Midbrain (tissue), 1 donor: Measurements from ENCODE around the gene CNTNAP1.
A peak's percentile ranks its signal among the peaks of the same experiment; 100 is the strongest.
"Not testable (repeated sequence)": the region's sequence is repeated elsewhere in the genome, so short reads cannot be mapped to it uniquely, and the experiment has no call there.

Experiments
- DNase-seq: peaks from one replicate; lab custom pipeline; 2025; lab: John Stamatoyannopoulos, UW

The CNTNAP1 gene

DNA sequence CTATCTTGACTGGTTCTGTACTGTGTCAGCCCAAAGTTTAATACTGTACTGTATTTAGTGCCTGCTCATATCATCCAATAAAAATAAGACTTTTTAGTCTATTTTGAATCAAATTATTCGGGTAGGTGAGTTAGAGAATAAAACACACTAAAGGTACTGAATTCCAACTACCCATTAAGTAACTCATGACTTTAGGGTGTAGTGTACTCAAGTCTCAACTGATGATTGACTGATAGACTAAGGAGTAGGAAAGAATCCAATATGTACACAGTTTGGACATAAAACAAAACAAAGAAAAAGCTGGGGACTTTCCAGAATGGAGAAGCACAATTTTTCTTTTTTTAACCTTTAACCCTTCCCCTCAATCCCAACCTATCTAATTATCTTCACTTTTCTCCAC, 58.4 kb downstream of the CNTNAP1 start:
- no peak for DNase-seq

DNA sequence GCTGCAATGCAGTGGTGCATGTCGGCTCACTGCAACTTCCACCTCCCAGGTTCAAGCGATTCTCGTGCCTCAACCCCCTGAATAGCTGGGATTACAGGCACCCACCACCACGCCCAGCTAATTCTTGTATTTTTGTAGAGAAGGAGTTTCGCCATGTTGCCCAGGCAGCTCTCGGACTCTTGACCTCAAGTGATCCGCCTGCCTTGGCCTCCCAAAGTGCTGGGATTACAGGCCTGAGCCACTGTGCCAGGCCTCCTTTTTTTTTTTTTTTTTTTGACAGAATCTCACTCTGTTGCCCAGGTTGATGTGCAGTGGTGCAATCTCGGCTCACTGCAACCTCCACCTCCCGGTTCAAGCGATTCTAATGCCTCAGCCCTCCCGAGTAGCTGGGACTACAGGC, 60.6 kb downstream of the CNTNAP1 start:
- DNase-seq = not testable (repeated sequence)

DNA sequence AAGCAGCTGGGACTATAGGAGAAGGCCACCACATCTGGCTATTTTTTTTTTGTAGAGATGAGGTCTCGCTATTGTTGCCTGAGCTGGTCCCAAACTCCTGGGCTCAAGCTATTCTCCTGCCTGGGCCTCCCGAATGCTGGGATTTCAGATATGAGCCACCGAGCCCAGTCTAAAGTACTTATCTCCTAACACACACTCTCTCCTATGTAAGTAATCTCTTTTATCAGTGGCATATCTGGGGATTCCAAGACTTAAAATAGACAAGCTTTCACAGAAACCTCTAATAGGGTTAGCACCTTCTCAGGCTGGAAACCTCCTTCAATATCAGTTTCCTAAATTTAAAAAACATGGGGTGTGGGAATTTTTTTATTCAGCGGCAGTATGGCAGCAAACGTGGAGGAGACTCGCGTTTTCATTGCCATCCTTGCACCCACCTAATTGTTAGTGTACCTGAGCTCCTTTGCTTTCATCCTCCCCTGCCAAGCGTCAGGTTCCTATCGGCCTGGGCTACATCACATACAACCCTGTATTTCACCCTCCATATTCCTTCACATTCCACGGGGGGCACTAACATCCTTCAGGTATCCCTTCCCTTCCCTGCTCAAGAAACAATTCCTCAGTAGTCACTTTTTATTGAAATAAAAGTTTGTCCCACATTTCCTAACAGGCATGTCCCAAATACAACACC, 61.4 kb downstream of the CNTNAP1 start:
- no peak for DNase-seq

- DNase-seq = peak; percentile 57
Measured at GRCh38 chr17:42744283-42744805, 62.0 kb downstream of the CNTNAP1 start.

GRCh38 chr17:42744806-42745617, 62.7 kb downstream of the CNTNAP1 start, which contains the start of gene EZH1:
Gene EZH1 (minus strand): TSS chr17:42745040. CDS start chr17:42728941, 16,099 bp downstream.
- peak; percentile 87 for DNase-seq

GRCh38 chr17:42748202-42748907, 66.0 kb downstream of the CNTNAP1 start:
- no peak for DNase-seq

- DNase-seq = no peak
Measured at GRCh38 chr17:42748908-42749798, 66.8 kb downstream of the CNTNAP1 start.
